Activated CD8-positive, alpha-beta T cell treated with anti-CD3 and anti-CD28 coated beads, Interleukin-2, amount 10 ng/mL, durations not matched to agents 7 days and 5 days (primary cell): ENCODE measurements around the gene TSPEAR. TPM values are rescaled to one million over a fixed set of nuclear protein-coding genes. Genes with fewer than 3 reads are reported as not detected.

ENCODE experiments used
- ATAC-seq: fragments of 150-1000 bp; cut with Tn5 transposase; one replicate; pipeline ENCODE4 v1.10.0; 2021; ENCODE audit warnings: moderate library complexity
- CTCF ChIA-PET: fragments of 350-600 bp; sonication (Branson Sonifier 250); formaldehyde crosslinking; loops from one replicate; lab custom pipeline; 2021; ENCODE audit warnings: antibody characterized with exemption; lab: Charles Lee
- POLR2A ChIA-PET: fragments of 350-600 bp; sonication (Branson Sonifier 250); formaldehyde crosslinking; loops from one replicate; lab custom pipeline; 2021; ENCODE audit warnings: antibody characterized with exemption; lab: Charles Lee
- DNase-seq: peaks from one replicate; pipeline ENCODE4 v3.0.0-alpha.2; 2020
- H3K27ac Mint-ChIP-seq: one replicate; pipeline ENCODE4 v1.8.0; 2021; ENCODE audit warnings: mild to moderate bottlenecking, mixed read lengths
- H3K27me3 Mint-ChIP-seq: one replicate; pipeline ENCODE4 v1.8.0; 2021; ENCODE audit warnings: low read depth, mixed read lengths
- H3K36me3 Mint-ChIP-seq: one replicate; pipeline ENCODE4 v1.8.0; 2021; ENCODE audit warnings: low read depth, mixed read lengths
- H3K4me1 Mint-ChIP-seq: one replicate; pipeline ENCODE4 v1.8.0; 2021; ENCODE audit warnings: low read depth, mixed read lengths
- H3K4me3 Mint-ChIP-seq: one replicate; pipeline ENCODE4 v1.8.0; 2021; ENCODE audit warnings: mild to moderate bottlenecking, mixed read lengths
- H3K9me3 Mint-ChIP-seq: one replicate; pipeline ENCODE4 v1.8.0; 2022; ENCODE audit warnings: mixed read lengths; ENCODE audit not compliant: insufficient read depth
- total RNA-seq, 2 experiments: library from RNA; stranded (reverse); gene quantifications; one replicate each; pipeline ENCODE4 v1.2.3, GENCODE V29; 2021

Gene TSPEAR
- total RNA-seq, 2 experiments from 2014 or later: not detected

GRCh38 chr21:44517175-44517899, 194.0 kb downstream of the TSPEAR start:
- ATAC-seq: peak; percentile 56
- Mint-ChIP-seq H3K4me1 (no peaks in the 10 kb centered on the region), H3K27ac (no peak overlapping the region), H3K4me3 (no peak overlapping the region), H3K27me3 (no peaks in the 10 kb centered on the region), H3K36me3 (no peaks in the 10 kb centered on the region), H3K9me3 (no peaks in the 10 kb centered on the region)
- peak; percentile 37 for DNase-seq
- CTCF ChIA-PET: interaction anchor here (1.6 kb wide), 1 partner anchor 276 kb away, joined by 9 read pairs; no protein-coding TSS in a partner anchor
- POLR2A ChIA-PET: no interaction called here

- Mint-ChIP-seq H3K9me3 (no peaks in the 10 kb centered on the region), H3K4me3 (no peak overlapping the region), H3K27ac (no peak overlapping the region), H3K27me3 (no peaks in the 10 kb centered on the region), H3K36me3 (no peaks in the 10 kb centered on the region), H3K4me1 (no peaks in the 10 kb centered on the region)
- ChIA-PET POLR2A (no interaction called here), CTCF (no interaction called here)
- DNase-seq (no peak), ATAC-seq (no peak)
These were observed 194.6 kb downstream of the TSPEAR start for GRCh38 chr21:44516828-44517174.

- ATAC-seq (no peak), DNase-seq (no peak)
- CTCF ChIA-PET: interaction anchor here (4.0 kb wide), 1 partner anchor 277 kb away, joined by 15 read pairs; no protein-coding TSS in a partner anchor
- no peak overlapping the region for H3K4me3 Mint-ChIP-seq
- no peaks in the 10 kb centered on the region for H3K4me1 Mint-ChIP-seq
- H3K27ac Mint-ChIP-seq: no peak overlapping the region
- no peaks in the 10 kb centered on the region for H3K27me3 Mint-ChIP-seq
- POLR2A ChIA-PET: no interaction called here
- H3K9me3 Mint-ChIP-seq: no peaks in the 10 kb centered on the region
- no peaks in the 10 kb centered on the region for H3K36me3 Mint-ChIP-seq
These were observed 195.0 kb downstream of the TSPEAR start for GRCh38 chr21:44516342-44516741.

- ChIA-PET POLR2A (interaction anchor here (0.6 kb wide), 1 partner anchor 20 kb away, joined by 3 read pairs; no protein-coding TSS in a partner anchor), CTCF (interaction anchor here (2.5 to 4.0 kb wide), 2 partner anchors 227 to 278 kb away, joined by 10 to 15 read pairs; no protein-coding TSS in a partner anchor)
- ATAC-seq: no peak
- no peak overlapping the region for H3K27ac Mint-ChIP-seq
- H3K4me1 Mint-ChIP-seq: no peaks in the 10 kb centered on the region
- H3K36me3 Mint-ChIP-seq: no peaks in the 10 kb centered on the region
- DNase-seq: no peak
- H3K9me3 Mint-ChIP-seq: no peaks in the 10 kb centered on the region
- no peaks in the 10 kb centered on the region for H3K27me3 Mint-ChIP-seq
- H3K4me3 Mint-ChIP-seq: no peak overlapping the region
These were observed 195.8 kb downstream of the TSPEAR start for GRCh38 chr21:44515359-44516165.

- POLR2A ChIA-PET: interaction anchor here (0.6 kb wide), 1 partner anchor 21 kb away, joined by 3 read pairs; no protein-coding TSS in a partner anchor
- Mint-ChIP-seq H3K27ac (no peak overlapping the region), H3K36me3 (no peaks in the 10 kb centered on the region)
These were observed 196.5 kb downstream of the TSPEAR start for GRCh38 chr21:44514746-44515358.

GRCh38 chr21:44514218-44514520, 197.2 kb downstream of the TSPEAR start:
- CTCF ChIA-PET: interaction anchor here (1.1 to 4.0 kb wide), 3 partner anchors 228 to 280 kb away, joined by 3 to 15 read pairs (median 10); no protein-coding TSS in a partner anchor
- ATAC-seq (no peak), DNase-seq (no peak)
- Mint-ChIP-seq H3K9me3 (no peaks in the 10 kb centered on the region), H3K4me3 (no peak overlapping the region), H3K27ac (no peak overlapping the region), H3K36me3 (no peaks in the 10 kb centered on the region), H3K27me3 (no peaks in the 10 kb centered on the region), H3K4me1 (peaks cover 2% of the 10 kb centered on the region)
- POLR2A ChIA-PET: no interaction called here

More at GRCh38 chr21:44514746-44515358, 196.5 kb downstream of the TSPEAR start:
- Mint-ChIP-seq H3K4me1 (peaks cover 2% of the 10 kb centered on the region), H3K27me3 (no peaks in the 10 kb centered on the region), H3K9me3 (no peaks in the 10 kb centered on the region), H3K4me3 (no peak overlapping the region)
- ATAC-seq (no peak), DNase-seq (no peak)
- CTCF ChIA-PET: interaction anchor here (1.1 to 4.0 kb wide), 3 partner anchors 228 to 279 kb away, joined by 3 to 15 read pairs (median 10); no protein-coding TSS in a partner anchor

GRCh38 chr21:44513389-44514217, 197.8 kb downstream of the TSPEAR start:
- ChIA-PET CTCF (interaction anchor here (1.1 to 4.0 kb wide), 3 partner anchors 229 to 280 kb away, joined by 3 to 15 read pairs (median 10); no protein-coding TSS in a partner anchor), POLR2A (no interaction called here)
- peaks cover 2% of the 10 kb centered on the region for H3K4me1 Mint-ChIP-seq
- no peaks in the 10 kb centered on the region for H3K27me3 Mint-ChIP-seq
- H3K36me3 Mint-ChIP-seq: no peaks in the 10 kb centered on the region
- no peak overlapping the region for H3K4me3 Mint-ChIP-seq
- no peak overlapping the region for H3K27ac Mint-ChIP-seq
- DNase-seq: no peak
- no peak for ATAC-seq
- H3K9me3 Mint-ChIP-seq: no peaks in the 10 kb centered on the region

- Mint-ChIP-seq H3K4me1 (peaks cover 2% of the 10 kb centered on the region), H3K27ac (no peak overlapping the region), H3K4me3 (no peak overlapping the region), H3K9me3 (no peaks in the 10 kb centered on the region), H3K36me3 (no peaks in the 10 kb centered on the region), H3K27me3 (no peaks in the 10 kb centered on the region)
- ChIA-PET POLR2A (no interaction called here), CTCF (interaction anchor here (4.0 kb wide), 1 partner anchor 281 kb away, joined by 15 read pairs; no protein-coding TSS in a partner anchor)
- DNase-seq: no peak
- ATAC-seq: no peak
These were observed 198.6 kb downstream of the TSPEAR start for GRCh38 chr21:44512496-44513388.

- ATAC-seq (no peak), DNase-seq (no peak)
- CTCF ChIA-PET: interaction anchor here (0.8 to 2.7 kb wide), 3 partner anchors 282 to 289 kb away, joined by 3 to 63 read pairs (median 24); partner anchors contain the start of gene UBE2G2
- H3K27ac Mint-ChIP-seq: no peak overlapping the region
- POLR2A ChIA-PET: no interaction called here
- peaks cover 2% of the 10 kb centered on the region for H3K4me1 Mint-ChIP-seq
- no peaks in the 10 kb centered on the region for H3K36me3 Mint-ChIP-seq
- no peaks in the 10 kb centered on the region for H3K27me3 Mint-ChIP-seq
- H3K9me3 Mint-ChIP-seq: no peaks in the 10 kb centered on the region
- no peak overlapping the region for H3K4me3 Mint-ChIP-seq
These were observed 199.5 kb downstream of the TSPEAR start for GRCh38 chr21:44511938-44512275.

- ChIA-PET POLR2A (interaction anchor here (1.3 kb wide), 1 partner anchor 282 kb away, joined by 8 read pairs; no protein-coding TSS in a partner anchor), CTCF (interaction anchor here (0.6 to 2.7 kb wide), 28 partner anchors 7 to 363 kb away, joined by 3 to 63 read pairs (median 4); partner anchors contain the start of genes KRTAP12-1, PTTG1IP, SUMO3 and UBE2G2)
- H3K36me3 Mint-ChIP-seq: no peaks in the 10 kb centered on the region
- no peaks in the 10 kb centered on the region for H3K9me3 Mint-ChIP-seq
- no peak for ATAC-seq
- H3K27me3 Mint-ChIP-seq: no peaks in the 10 kb centered on the region
- DNase-seq: no peak
- peaks cover 2% of the 10 kb centered on the region for H3K4me1 Mint-ChIP-seq
- no peak overlapping the region for H3K27ac Mint-ChIP-seq
- peak overlapping the region; percentile 22 for H3K4me3 Mint-ChIP-seq
These were observed 200.0 kb downstream of the TSPEAR start for GRCh38 chr21:44511219-44511937.
